Endothelial cell of umbilical vein (primary cell): ENCODE measurements around the gene FLG2. TPM values are rescaled to one million over a fixed set of nuclear protein-coding genes. Genes with fewer than 3 reads are reported as not detected.

ENCODE experiments used
- BruUV-seq: library from RNA; stranded (reverse); fragments of 400-500 nt; replicated peaks from 2 replicates; lab custom pipeline; 2021; lab: Mats Ljungman, UMichigan
- CTCF ChIA-PET: fragments of 300-600, 350-600 bp; sonication (Branson Sonifier 250); formaldehyde crosslinking; loops from one replicate; lab custom pipeline; 2021; ENCODE audit warnings: antibody characterized with exemption, inconsistent platforms; lab: Charles Lee
- POLR2A ChIA-PET: fragments of 300-600, 350-600 bp; sonication (Branson Sonifier 250); formaldehyde crosslinking; loops from one replicate; lab custom pipeline; 2021; ENCODE audit warnings: antibody characterized with exemption, inconsistent platforms; lab: Charles Lee
- DNase-seq: peaks from one replicate; pipeline ENCODE4 v3.0.0-alpha.2; 2011; ENCODE audit warnings: low read depth, low spot score
- FAIRE-seq: peaks from 2 replicates; lab custom pipeline; 2011; peaks lifted over from hg19 to GRCh38; lab: Jason Lieb, UNC
- H2AFZ ChIP-seq: 2 replicates; pipeline ENCODE4 v1.6.0; 2012; ENCODE audit warnings: low read depth, low read length, control low read depth, inconsistent platforms
- H3K27ac ChIP-seq: 2 replicates; pipeline ENCODE4 v1.5.1; 2011; ENCODE audit warnings: low read depth, mild to moderate bottlenecking, control low read depth, low read length, moderate library complexity; ENCODE audit not compliant: insufficient read depth
- H3K27me3 ChIP-seq, 2 experiments: 2 replicates each; pipeline versions ENCODE4 v1.6.0 to v1.6.1; 2011; ENCODE audit warnings: low read length in 2 of 2, mixed read lengths in 1 of 2; ENCODE audit not compliant: control insufficient read depth in 2 of 2, insufficient read depth in 2 of 2
- H3K36me3 ChIP-seq, 2 experiments: 2 replicates in 1 of 2; 3 replicates in 1 of 2; pipeline ENCODE4 v1.5.1; 2011; ENCODE audit warnings: low read length in 2 of 2, mild to moderate bottlenecking in 1 of 2, moderate library complexity in 1 of 2; ENCODE audit not compliant: control insufficient read depth in 2 of 2, insufficient read depth in 2 of 2; ENCODE audit errors: extremely low read depth in 1 of 2
- H3K4me1 ChIP-seq: 3 replicates; pipeline ENCODE4 v1.5.1; 2011; ENCODE audit warnings: mild to moderate bottlenecking, low read length; ENCODE audit not compliant: control insufficient read depth, insufficient read depth; ENCODE audit errors: extremely low read depth
- H3K4me2 ChIP-seq: 2 replicates; pipeline ENCODE4 v1.6.1; 2011; ENCODE audit warnings: low read length, control low read depth, mixed read lengths; ENCODE audit not compliant: insufficient read depth
- H3K4me3 ChIP-seq, 3 experiments: fragments of 200-600 bp in 1 of 3; sonication (generic), shearing (Covaris generic) in 1 of 3; replicated peaks in 1 of 3; 2 replicates each; pipeline ENCODE4 v1.5.1; 2011 to 2016; ENCODE audit warnings: control low read depth in 3 of 3, low read length in 3 of 3, mild to moderate bottlenecking in 2 of 3, inconsistent platforms in 1 of 3, low read depth in 1 of 3, moderate library complexity in 1 of 3; ENCODE audit not compliant: insufficient read depth in 1 of 3
- H3K79me2 ChIP-seq: 2 replicates; pipeline ENCODE4 v1.6.0; 2012; ENCODE audit warnings: low read length, inconsistent platforms; ENCODE audit not compliant: control insufficient read depth, insufficient read depth
- H3K9ac ChIP-seq: replicated peaks from 2 replicates; pipeline ENCODE3; 2011; ENCODE audit warnings: low read length, control low read depth; ENCODE audit not compliant: insufficient read depth; ENCODE audit errors: extremely low read depth
- H3K9me1 ChIP-seq: replicated peaks from 3 replicates; pipeline ENCODE4 v1.6.0; 2011; ENCODE audit warnings: mild to moderate bottlenecking, low read length; ENCODE audit not compliant: control insufficient read depth, insufficient read depth; ENCODE audit errors: extremely low read depth
- H3K9me3 ChIP-seq: replicated peaks from 2 replicates; pipeline ENCODE4 v1.5.1; 2012; ENCODE audit warnings: low read length, inconsistent platforms; ENCODE audit not compliant: control insufficient read depth, insufficient read depth
- H4K20me1 ChIP-seq: replicated peaks from 2 replicates; pipeline ENCODE3; 2011; ENCODE audit warnings: mild to moderate bottlenecking, low read length; ENCODE audit not compliant: control insufficient read depth, insufficient read depth; ENCODE audit errors: extremely low read depth
- CTCF ChIP-seq, 2 donors: IDR thresholded peaks; 1 replicate in 1 of 2; 2 replicates in 1 of 2; pipeline ENCODE4 v1.5.1; 2011; ENCODE audit warnings: low read length in 2 of 2, mild to moderate bottlenecking in 2 of 2, moderate library complexity in 2 of 2, control low read depth in 1 of 2, inconsistent platforms in 1 of 2, low read depth in 1 of 2; ENCODE audit not compliant: insufficient read depth in 1 of 2; ENCODE audit errors: extremely low read depth in 1 of 2
- EZH2 ChIP-seq: IDR thresholded peaks from 2 replicates; pipeline ENCODE4 v1.6.1; 2012; ENCODE audit warnings: borderline replicate concordance, low read depth, mild to moderate bottlenecking, moderate library complexity, low read length, inconsistent platforms; ENCODE audit not compliant: severe bottlenecking
- FOS ChIP-seq: IDR thresholded peaks from 2 replicates; pipeline ENCODE4 v1.6.1; 2011; ENCODE audit warnings: mild to moderate bottlenecking, low read length, moderate library complexity, borderline replicate concordance; ENCODE audit not compliant: insufficient read depth
- GATA2 ChIP-seq: IDR thresholded peaks from 2 replicates; pipeline ENCODE4 v1.7.0; 2011; ENCODE audit warnings: low read depth, mild to moderate bottlenecking, moderate library complexity, mixed read lengths, low read length; ENCODE audit not compliant: insufficient read length, insufficient read depth
- JUN ChIP-seq: IDR thresholded peaks from 2 replicates; pipeline ENCODE4 v1.6.1; 2011; ENCODE audit warnings: borderline replicate concordance, low read depth; ENCODE audit not compliant: insufficient read length, insufficient read depth
- MYC ChIP-seq: IDR thresholded peaks from one replicate; pipeline ENCODE4 v1.6.1; 2011; ENCODE audit warnings: mild to moderate bottlenecking, low read depth, low read length
- POLR2A ChIP-seq: IDR thresholded peaks from 2 replicates; pipeline ENCODE4 v1.6.1; 2012; ENCODE audit warnings: low read depth, mild to moderate bottlenecking, control low read depth, low read length
- POLR2AphosphoS5 ChIP-seq: IDR thresholded peaks from 2 replicates; pipeline ENCODE4 v1.6.1; 2012; ENCODE audit warnings: low read depth, mild to moderate bottlenecking, control low read depth, low read length, moderate library complexity; ENCODE audit not compliant: insufficient read depth
- dilution Hi-C: fragments of 300-500 bp; cut with MboI; formaldehyde crosslinking; loops from one replicate; pipeline ENCODE4 v1.15.0; 2019; ENCODE audit warnings: low sequenced_read_pairs; ENCODE audit not compliant: extremely low pct_ligation_motif_present
- intact Hi-C: fragments of 100-400 bp; cut with micrococcal nuclease; formaldehyde crosslinking; loops from one replicate; pipeline ENCODE4 v1.10.0; 2022
- polyA plus RNA-seq, 4 experiments: library from polyadenylated mRNA; depleted of rRNA in 3 of 4; stranded (reverse) in 3 of 4; unstranded in 1 of 4; fragments of >200 nt; gene quantifications; 2 replicates each; pipeline versions ENCODE4 v1.2.1 to v1.2.3, GENCODE V29; 2011 to 2012; ENCODE audit warnings: missing spikeins in 1 of 4
- total RNA-seq: library from RNA; stranded (reverse); gene quantifications from 2 replicates; pipeline ENCODE4 v1.2.3, GENCODE V29; 2021

The FLG2 gene
- total and polyA plus RNA-seq, 2 donors (not counting 3 experiments of a cell fraction or from before 2014, with no cell fraction given), result not detected

- CTCF ChIA-PET, result interaction anchor here (1.7 kb wide), 1 partner anchor 20 kb away, joined by 6 read pairs; no protein-coding TSS in a partner anchor
- no peak for TF ChIP-seq MYC
- no peak for TF ChIP-seq EZH2
- no peak for TF ChIP-seq POLR2AphosphoS5
- TF ChIP-seq GATA2, result no peak
- TF ChIP-seq FOS, result no peak
- no peak for TF ChIP-seq JUN
- TF ChIP-seq CTCF (IDR thresholded peaks at IDR 0.05; ENCODE audit: extremely low read depth in 1 of 2, insufficient read depth in 1 of 2, low read depth in 1 of 2, low read length in 2 of 2), result no peak
- no peak for TF ChIP-seq POLR2A
Observed at GRCh38 chr1:152367436-152367835, 7.6 kb upstream of the FLG2 start.

More at GRCh38 chr1:152367436-152367835, 7.6 kb upstream of the FLG2 start:
- Histone ChIP-seq H3K4me2 (no peak overlapping the region), H3K27ac (no peak overlapping the region), H3K9me3 (no peaks in the 10 kb centered on the region), H2AFZ (no peak overlapping the region), H3K36me3 (no peaks in the 10 kb centered on the region), H3K9me1 (no peaks in the 10 kb centered on the region), H3K9ac (no peak overlapping the region), H3K4me1 (no peaks in the 10 kb centered on the region), H3K27me3 (no peaks in the 10 kb centered on the region), H3K4me3 (no peak overlapping the region), H3K79me2 (no peaks in the 10 kb centered on the region), H4K20me1 (no peaks in the 10 kb centered on the region)
- dilution Hi-C loops, result no loop called here
- POLR2A ChIA-PET, result no interaction called here
- DNase-seq, result no peak
- intact Hi-C loops, result no loop called here
- no peak for FAIRE-seq
- no TSS peak for BruUV-seq
